Heart right ventricle (tissue), 16 donors: ENCODE measurements around the gene RBFOX1. TPM values are rescaled to one million over a fixed set of nuclear protein-coding genes. Genes with fewer than 3 reads are reported as not detected.

ENCODE experiments used
- ATAC-seq, 8 donors: fragments of 200-7000 bp; cut with Tn5 transposase; one replicate each; pipeline ENCODE4 v1.9.1; 2020; ENCODE audit warnings: mild to moderate bottlenecking in 8 of 8, moderate library complexity in 8 of 8, moderate number of reproducible peaks in 1 of 8
- DNase-seq, 2 donors: peaks; one replicate each; pipeline ENCODE4 v3.0.0-alpha.2; 2020
- H3K27ac ChIP-seq, 10 donors: fragments of 200-600 bp; sonication (generic) in 2 of 10; one replicate each; pipeline versions ENCODE4 v1.5.0 to v1.8.0; 2020 to 2022; ENCODE audit warnings: mild to moderate bottlenecking in 3 of 10
- H3K27me3 ChIP-seq, 7 donors: fragments of 200-600 bp; one replicate each; pipeline ENCODE4 v1.8.0; 2021 to 2022; ENCODE audit warnings: mild to moderate bottlenecking in 2 of 7
- H3K36me3 ChIP-seq, 9 donors: fragments of 200-600 bp; sonication (generic) in 1 of 9; one replicate each; pipeline versions ENCODE4 v1.5.0 to v1.8.0; 2020 to 2022; ENCODE audit warnings: mild to moderate bottlenecking in 2 of 9
- H3K4me1 ChIP-seq, 9 donors: fragments of 200-600 bp; sonication (generic) in 1 of 9; one replicate each; pipeline versions ENCODE4 v1.5.0 to v1.8.0; 2020 to 2022; ENCODE audit warnings: mild to moderate bottlenecking in 4 of 9
- H3K4me3 ChIP-seq, 10 donors: fragments of 200-600 bp; sonication (generic) in 2 of 10; one replicate each; pipeline versions ENCODE4 v1.5.0 to v1.8.0; 2020 to 2022; ENCODE audit warnings: mild to moderate bottlenecking in 7 of 10, moderate library complexity in 2 of 10
- H3K9me3 ChIP-seq, 11 donors: fragments of 200-600 bp in 10 of 11; sonication (generic) in 2 of 11; one replicate each; pipeline versions ENCODE4 v1.5.0 to v1.8.0; 2013 to 2022; ENCODE audit warnings: mild to moderate bottlenecking in 2 of 11, control low read depth in 1 of 11, moderate library complexity in 1 of 11
- CTCF ChIP-seq, 9 donors: fragments of 200-600 bp; sonication (generic) in 2 of 9; IDR thresholded peaks; one replicate each; pipeline versions ENCODE4 v1.5.0 to v1.8.0; 2021 to 2022; ENCODE audit warnings: antibody characterized with exemption in 9 of 9, mild to moderate bottlenecking in 5 of 9, moderate library complexity in 1 of 9
- WGBS, 2 donors: extraction: QIAGEN DNeasy Blood & Tissue Kit; methylation state at CpG; one replicate each; pipeline ENCODE4 v1.1.7; 2013; ENCODE audit warnings: inconsistent platforms in 1 of 2; 5-methylcytosine and 5-hydroxymethylcytosine counted together
- intact Hi-C, 10 donors: fragments of 100-400 bp; cut with DNase I; formaldehyde crosslinking; loops; one replicate each; pipeline versions ENCODE4 v1.11.1 to v1.14.2; 2022
- polyA plus RNA-seq, 2 donors: library from polyadenylated mRNA; stranded (reverse); fragments of 200-250 nt; gene quantifications; one replicate each; pipeline ENCODE4 v1.2.3, GENCODE V29; 2013
- total RNA-seq, 10 donors: library from RNA; stranded (reverse); fragmentation: NEBNext Ultra II Directional in 3 of 10; extraction: Animal tissue kit (Norgen Biotek cat#: 25700) in 3 of 10; gene quantifications; one replicate each; pipeline versions ENCODE4 v1.2.1 to v1.2.4, GENCODE V29; 2021 to 2023
- donor health status: Arrhythmogenic right ventricular cardiomyopathy.
- donor health status: ischemic (EF 13 %, LVEDD 7.1; RV severe dilation, severe dysfunction).
- donor health status: healthy with polysubstance abuse.
- donor health status: DM: no; HTN: yes; CAD: no.
- donor health status: DM: no; HTN: no; CAD: no.
- donor health status: ischemic (EF 25% LVEDD 6.9; RV normal size, moderate dysfunction).
- donor health status: ischemic (EF 25% LVEDD 5.7; RV mildly dilated, moderate dysfunction).
- donor health status: healthy.
- donor health status: DM: yes; HTN: yes; CAD: no.
- donor health status: Ischemic cardiomyopathy.
- donor health status: ischemic (EF 35%, LVEDD 5.7; RV mildly dilated, moderate dysfunction).
- donor health status: nonischemic (EF 11% LVEDD 7.7; RV severe dilation, severe dysfunction).
- donor health status: DM: yes; HTN: yes; CAD: no.
- donor health status: PGD.
- donor health status: ischemic (EF 29% LVEDD 5.4; RV normal size, mild dysfunction).
- donor health status: nonischemic (EF 23%, LVEDD 6.1; RV moderate dilation, normal function).

RBFOX1 gene
- total and polyA plus RNA-seq, 12 donors: 11.1 to 82.9 (median 53.4) TPM

- H3K36me3 ChIP-seq: no peaks in the 10 kb centered on the region
- no peak for TF ChIP-seq CTCF (IDR thresholded peaks at IDR 0.05)
- H3K4me3 ChIP-seq: no peak overlapping the region
- H3K9me3 ChIP-seq: peaks cover 0 to 14% (median 0%) of the 10 kb centered on the region in 11 donors
- no peaks in the 10 kb centered on the region for H3K4me1 ChIP-seq
- DNase-seq: no peak
- no peaks in the 10 kb centered on the region for H3K27me3 ChIP-seq
- WGBS, 2 donors: 66 to 73% methylated on average over 5 of the region's 5 CpGs
- intact Hi-C loops: no loop called here
- no peak overlapping the region for H3K27ac ChIP-seq
- ATAC-seq: no peak
Observed at GRCh38 chr16:7456211-7456610, 123.6 kb downstream of the RBFOX1 start.

DNA sequence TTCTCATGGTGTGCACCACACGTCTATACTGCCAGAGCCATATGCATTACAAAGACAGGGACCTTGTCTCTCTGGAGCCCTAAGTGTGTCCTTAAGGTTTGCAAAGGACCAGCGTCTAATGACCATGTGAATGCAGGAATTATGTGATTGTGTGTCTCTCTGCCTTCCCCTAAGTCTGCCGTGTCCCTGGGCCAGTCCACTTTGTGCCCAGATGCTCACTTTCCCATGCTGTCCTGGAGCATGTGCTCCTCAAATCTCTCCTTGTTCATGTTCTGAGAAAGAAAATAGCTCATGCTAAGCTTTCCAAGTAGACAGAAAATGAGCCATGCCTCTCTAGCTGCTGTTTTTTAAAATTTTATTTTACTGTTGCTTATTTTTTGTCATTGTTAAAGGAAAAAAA is 125.5 kb downstream of the RBFOX1 start:
- intact Hi-C loops: no loop called here
- no peak for TF ChIP-seq CTCF (IDR thresholded peaks at IDR 0.05)
- DNase-seq: no peak
- no peak for ATAC-seq
- no peak overlapping the region for H3K4me3 ChIP-seq
- 74 to 80% methylated on average over 3 of the region's 3 CpGs for WGBS, 2 donors
- H3K27ac ChIP-seq: no peak overlapping the region
- peaks cover 0 to 14% (median 0%) of the 10 kb centered on the region in 11 donors for H3K9me3 ChIP-seq
- no peaks in the 10 kb centered on the region for H3K27me3 ChIP-seq
- H3K36me3 ChIP-seq: no peaks in the 10 kb centered on the region
- no peaks in the 10 kb centered on the region for H3K4me1 ChIP-seq

DNA sequence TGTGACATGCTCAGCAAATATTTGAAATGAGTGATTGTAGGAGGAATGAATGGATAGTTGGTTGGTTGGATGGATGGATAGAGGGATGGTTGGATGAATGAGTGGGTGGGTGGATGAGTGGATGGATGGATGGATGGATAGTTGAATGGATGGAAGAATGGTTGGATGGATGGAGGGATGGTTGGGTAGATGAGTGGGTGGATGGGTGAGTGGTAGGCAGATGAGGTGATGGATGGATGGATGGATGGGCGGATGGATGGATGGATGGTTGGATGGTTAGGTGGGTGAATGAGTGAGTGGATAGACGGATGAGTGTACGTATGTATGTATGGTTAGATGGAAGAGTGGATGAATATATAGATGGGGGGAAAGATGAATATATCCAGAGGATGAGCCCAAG is 137.7 kb downstream of the RBFOX1 start:
- H3K27ac ChIP-seq: no peak overlapping the region
- H3K36me3 ChIP-seq: no peaks in the 10 kb centered on the region
- H3K4me1 ChIP-seq: peaks cover 0 to 6% (median 0%) of the 10 kb centered on the region in 9 donors
- no peak overlapping the region for H3K4me3 ChIP-seq
- no peaks in the 10 kb centered on the region for H3K27me3 ChIP-seq
- TF ChIP-seq CTCF (IDR thresholded peaks at IDR 0.05): no peak
- ATAC-seq: no peak
- peaks cover 0 to 4% (median 0%) of the 10 kb centered on the region in 11 donors for H3K9me3 ChIP-seq
- WGBS, 2 donors: 85 to 92% methylated on average over 3 of the region's 3 CpGs
- no peak for DNase-seq
- intact Hi-C loops: no loop called here

GRCh38 chr16:7471268-7471667 is 138.6 kb downstream of the RBFOX1 start:
- H3K36me3 ChIP-seq: no peaks in the 10 kb centered on the region
- H3K27me3 ChIP-seq: no peaks in the 10 kb centered on the region
- no peak overlapping the region for H3K27ac ChIP-seq
- intact Hi-C loops: no loop called here
- DNase-seq (no peak), ATAC-seq (no peak)
- no peaks in the 10 kb centered on the region for H3K9me3 ChIP-seq
- H3K4me3 ChIP-seq: no peak overlapping the region
- peaks cover 0 to 6% (median 0%) of the 10 kb centered on the region in 9 donors for H3K4me1 ChIP-seq
- 0% methylated on average over 1 of the region's 1 CpG for WGBS, 2 donors
- TF ChIP-seq CTCF (IDR thresholded peaks at IDR 0.05): no peak
